ENCODE measurements around the gene STAC3. TPM values are rescaled to one million over a fixed set of nuclear protein-coding genes. Genes with fewer than 3 reads are reported as not detected.

The STAC3 gene
- total RNA-seq, 2 experiments from 2014 or later = 10.7 to 11.4 TPM

DNA sequence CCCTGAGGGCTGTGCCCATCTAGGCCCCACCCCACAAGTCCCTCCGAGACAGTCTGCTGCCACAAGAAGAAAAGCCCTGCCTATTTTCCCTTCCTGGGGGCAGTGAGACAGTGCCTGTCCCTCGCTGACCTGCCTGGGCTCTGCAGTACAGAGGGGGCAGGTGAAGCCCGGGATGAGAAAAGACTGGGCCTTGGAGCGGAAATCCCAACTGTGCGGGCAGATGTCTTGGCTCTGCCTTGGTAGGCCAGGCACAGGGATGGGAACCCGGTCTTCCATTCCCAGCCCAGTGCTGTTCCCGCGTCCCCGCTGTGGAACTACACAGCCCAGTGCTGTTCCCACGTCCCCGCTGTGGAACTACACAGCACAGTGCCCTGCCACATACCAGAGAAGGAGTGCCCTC, 47.2 kb downstream of the STAC3 start:
- no peak overlapping the region for H3K27ac Mint-ChIP-seq
- no peaks in the 10 kb centered on the region for H3K36me3 Mint-ChIP-seq
- H3K9me3 Mint-ChIP-seq = no peaks in the 10 kb centered on the region
- ATAC-seq (ENCODE audit: low read depth) (no peak), DNase-seq (no peak)
- POLR2A ChIA-PET = no interaction called here
- no peaks in the 10 kb centered on the region for H3K27me3 Mint-ChIP-seq
- H3K4me1 Mint-ChIP-seq = no peaks in the 10 kb centered on the region
- no peak overlapping the region for H3K4me3 Mint-ChIP-seq

- Mint-ChIP-seq H3K4me3 (no peak overlapping the region), H3K4me1 (no peaks in the 10 kb centered on the region), H3K36me3 (no peaks in the 10 kb centered on the region), H3K27ac (no peak overlapping the region), H3K27me3 (no peaks in the 10 kb centered on the region), H3K9me3 (no peaks in the 10 kb centered on the region)
- ATAC-seq (ENCODE audit: low read depth) (no peak), DNase-seq (no peak)
- POLR2A ChIA-PET = no interaction called here
Measured at GRCh38 chr12:57203201-57203600, 47.8 kb downstream of the STAC3 start.

GRCh38 chr12:57202321-57202720, 48.7 kb downstream of the STAC3 start:
- DNase-seq = no peak
- Mint-ChIP-seq H3K9me3 (no peaks in the 10 kb centered on the region), H3K4me1 (no peaks in the 10 kb centered on the region), H3K27me3 (no peaks in the 10 kb centered on the region), H3K27ac (no peak overlapping the region), H3K4me3 (no peak overlapping the region), H3K36me3 (no peaks in the 10 kb centered on the region)
- POLR2A ChIA-PET = no interaction called here
- ATAC-seq (ENCODE audit: low read depth) = no peak

GRCh38 chr12:57201631-57202030, 49.4 kb downstream of the STAC3 start:
- Mint-ChIP-seq H3K36me3 (no peaks in the 10 kb centered on the region), H3K9me3 (no peaks in the 10 kb centered on the region), H3K4me1 (no peaks in the 10 kb centered on the region), H3K27me3 (no peaks in the 10 kb centered on the region), H3K4me3 (no peak overlapping the region), H3K27ac (no peak overlapping the region)
- no peak for ATAC-seq (ENCODE audit: low read depth)
- POLR2A ChIA-PET = no interaction called here
- no peak for DNase-seq

GRCh38 chr12:57201219-57201618, 49.8 kb downstream of the STAC3 start:
- ATAC-seq (ENCODE audit: low read depth) (no peak), DNase-seq (no peak)
- Mint-ChIP-seq H3K4me3 (no peak overlapping the region), H3K27ac (no peak overlapping the region), H3K4me1 (no peaks in the 10 kb centered on the region), H3K27me3 (no peaks in the 10 kb centered on the region), H3K36me3 (no peaks in the 10 kb centered on the region), H3K9me3 (no peaks in the 10 kb centered on the region)
- POLR2A ChIA-PET = no interaction called here

DNA sequence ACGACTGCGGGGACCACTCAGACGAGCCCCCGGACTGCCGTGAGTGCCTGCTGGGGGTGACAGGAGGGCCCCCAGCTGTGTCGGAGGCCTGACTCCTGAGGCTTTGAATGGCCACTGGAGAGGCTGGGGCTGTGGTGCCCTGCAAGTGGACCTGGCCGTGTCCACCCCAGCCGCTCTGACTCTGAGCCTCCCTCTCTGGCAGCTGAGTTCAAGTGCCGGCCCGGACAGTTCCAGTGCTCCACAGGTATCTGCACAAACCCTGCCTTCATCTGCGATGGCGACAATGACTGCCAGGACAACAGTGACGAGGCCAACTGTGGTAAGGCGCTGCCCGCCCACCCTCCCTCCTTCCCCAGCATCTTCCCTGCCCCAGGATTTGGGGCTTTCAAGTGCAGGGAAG, 50.5 kb downstream of the STAC3 start:
- ATAC-seq (ENCODE audit: low read depth) (no peak), DNase-seq (no peak)
- no peaks in the 10 kb centered on the region for H3K36me3 Mint-ChIP-seq
- POLR2A ChIA-PET = no interaction called here
- H3K4me3 Mint-ChIP-seq = no peak overlapping the region
- H3K27ac Mint-ChIP-seq = no peak overlapping the region
- no peaks in the 10 kb centered on the region for H3K27me3 Mint-ChIP-seq
- H3K4me1 Mint-ChIP-seq = no peaks in the 10 kb centered on the region
- no peaks in the 10 kb centered on the region for H3K9me3 Mint-ChIP-seq

- Mint-ChIP-seq H3K4me1 (no peaks in the 10 kb centered on the region), H3K36me3 (no peaks in the 10 kb centered on the region), H3K27me3 (no peaks in the 10 kb centered on the region), H3K27ac (no peak overlapping the region), H3K4me3 (no peak overlapping the region), H3K9me3 (no peaks in the 10 kb centered on the region)
- ATAC-seq (ENCODE audit: low read depth) (no peak), DNase-seq (no peak)
- POLR2A ChIA-PET = no interaction called here
Measured at GRCh38 chr12:57199191-57199590, 51.8 kb downstream of the STAC3 start.

DNA sequence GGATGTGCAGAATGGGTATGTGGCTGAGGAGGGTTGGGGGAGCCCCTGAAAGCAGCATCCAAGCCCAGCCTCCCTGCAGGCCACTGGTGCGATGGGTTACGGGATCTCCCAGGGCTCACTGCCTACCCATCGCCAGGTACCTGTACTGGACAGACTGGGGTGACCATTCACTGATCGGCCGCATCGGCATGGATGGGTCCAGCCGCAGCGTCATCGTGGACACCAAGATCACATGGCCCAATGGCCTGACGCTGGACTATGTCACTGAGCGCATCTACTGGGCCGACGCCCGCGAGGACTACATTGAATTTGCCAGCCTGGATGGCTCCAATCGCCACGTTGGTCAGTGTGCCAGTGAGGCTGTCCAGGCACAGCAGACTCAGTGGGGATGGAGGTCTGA, 52.7 kb downstream of the STAC3 start:
- no peaks in the 10 kb centered on the region for H3K36me3 Mint-ChIP-seq
- H3K9me3 Mint-ChIP-seq = no peaks in the 10 kb centered on the region
- ATAC-seq (ENCODE audit: low read depth) = no peak
- no peaks in the 10 kb centered on the region for H3K27me3 Mint-ChIP-seq
- peak overlapping the region; percentile 64 for H3K27ac Mint-ChIP-seq
- H3K4me3 Mint-ChIP-seq = no peak overlapping the region
- POLR2A ChIA-PET = no interaction called here
- no peaks in the 10 kb centered on the region for H3K4me1 Mint-ChIP-seq
- DNase-seq = no peak

DNA sequence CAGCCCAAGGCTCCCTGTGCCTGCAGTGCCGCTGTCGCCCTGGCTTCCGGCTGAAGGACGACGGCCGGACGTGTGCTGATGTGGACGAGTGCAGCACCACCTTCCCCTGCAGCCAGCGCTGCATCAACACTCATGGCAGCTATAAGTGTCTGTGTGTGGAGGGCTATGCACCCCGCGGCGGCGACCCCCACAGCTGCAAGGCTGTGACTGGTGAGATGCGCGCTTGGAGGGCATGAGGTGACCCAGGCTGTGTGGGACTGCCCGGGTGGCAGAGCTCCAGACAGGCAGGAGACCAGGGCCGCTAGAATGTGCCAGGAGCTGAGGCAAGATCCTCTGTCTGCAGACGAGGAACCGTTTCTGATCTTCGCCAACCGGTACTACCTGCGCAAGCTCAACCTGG, 54.0 kb downstream of the STAC3 start:
- Mint-ChIP-seq H3K4me1 (no peaks in the 10 kb centered on the region), H3K27me3 (no peaks in the 10 kb centered on the region), H3K36me3 (no peaks in the 10 kb centered on the region), H3K4me3 (no peak overlapping the region), H3K27ac (no peak overlapping the region), H3K9me3 (no peaks in the 10 kb centered on the region)
- DNase-seq (no peak), ATAC-seq (ENCODE audit: low read depth) (no peak)
- POLR2A ChIA-PET = no interaction called here

GRCh38 chr12:57196439-57196838, 54.5 kb downstream of the STAC3 start:
- Mint-ChIP-seq H3K27me3 (no peaks in the 10 kb centered on the region), H3K27ac (no peak overlapping the region)
- POLR2A ChIA-PET = no interaction called here

DNA sequence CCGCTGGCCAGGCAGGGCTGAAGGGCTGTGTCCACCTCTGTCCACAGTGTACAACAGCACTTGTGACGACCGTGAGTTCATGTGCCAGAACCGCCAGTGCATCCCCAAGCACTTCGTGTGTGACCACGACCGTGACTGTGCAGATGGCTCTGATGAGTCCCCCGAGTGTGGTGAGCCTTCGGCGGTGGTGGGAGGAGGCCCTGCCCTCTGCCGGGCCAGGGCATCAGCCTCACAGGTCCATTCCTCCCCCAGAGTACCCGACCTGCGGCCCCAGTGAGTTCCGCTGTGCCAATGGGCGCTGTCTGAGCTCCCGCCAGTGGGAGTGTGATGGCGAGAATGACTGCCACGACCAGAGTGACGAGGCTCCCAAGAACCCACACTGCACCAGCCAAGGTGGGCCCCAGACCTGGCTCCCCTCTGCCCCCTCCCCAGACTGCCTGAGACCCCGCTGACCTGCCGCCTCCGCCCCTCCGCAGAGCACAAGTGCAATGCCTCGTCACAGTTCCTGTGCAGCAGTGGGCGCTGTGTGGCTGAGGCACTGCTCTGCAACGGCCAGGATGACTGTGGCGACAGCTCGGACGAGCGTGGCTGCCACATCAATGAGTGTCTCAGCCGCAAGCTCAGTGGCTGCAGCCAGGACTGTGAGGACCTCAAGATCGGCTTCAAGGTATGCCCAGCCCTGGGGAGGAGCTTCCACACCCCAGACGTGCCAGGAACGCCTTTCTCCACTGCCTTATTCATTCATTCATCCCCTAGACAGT, 55.2 kb downstream of the STAC3 start:
- no peaks in the 10 kb centered on the region for H3K36me3 Mint-ChIP-seq
- no peak overlapping the region for H3K4me3 Mint-ChIP-seq
- no peak overlapping the region for H3K27ac Mint-ChIP-seq
- DNase-seq (no peak), ATAC-seq (ENCODE audit: low read depth) (no peak)
- no peaks in the 10 kb centered on the region for H3K4me1 Mint-ChIP-seq
- POLR2A ChIA-PET = no interaction called here
- no peaks in the 10 kb centered on the region for H3K9me3 Mint-ChIP-seq
- H3K27me3 Mint-ChIP-seq = no peaks in the 10 kb centered on the region

More at GRCh38 chr12:57196439-57196838, 54.5 kb downstream of the STAC3 start:
- H3K4me3 Mint-ChIP-seq = no peak overlapping the region
- H3K36me3 Mint-ChIP-seq = no peaks in the 10 kb centered on the region
- ATAC-seq (ENCODE audit: low read depth) (no peak), DNase-seq (no peak)
- H3K4me1 Mint-ChIP-seq = no peaks in the 10 kb centered on the region
- no peaks in the 10 kb centered on the region for H3K9me3 Mint-ChIP-seq

- no peaks in the 10 kb centered on the region for H3K4me1 Mint-ChIP-seq
- no peak overlapping the region for H3K4me3 Mint-ChIP-seq
- H3K27ac Mint-ChIP-seq = no peak overlapping the region
- H3K36me3 Mint-ChIP-seq = no peaks in the 10 kb centered on the region
- no peaks in the 10 kb centered on the region for H3K27me3 Mint-ChIP-seq
- POLR2A ChIA-PET = no interaction called here
- no peaks in the 10 kb centered on the region for H3K9me3 Mint-ChIP-seq
- DNase-seq = no peak
- ATAC-seq (ENCODE audit: low read depth) = no peak
Measured at GRCh38 chr12:57195186-57195585, 55.8 kb downstream of the STAC3 start.

GRCh38 chr12:57194253-57194652, 56.7 kb downstream of the STAC3 start:
- Mint-ChIP-seq H3K27me3 (no peaks in the 10 kb centered on the region), H3K36me3 (no peaks in the 10 kb centered on the region), H3K9me3 (no peaks in the 10 kb centered on the region), H3K27ac (no peak overlapping the region), H3K4me3 (no peak overlapping the region), H3K4me1 (no peaks in the 10 kb centered on the region)
- ATAC-seq (ENCODE audit: low read depth) (no peak), DNase-seq (no peak)
- POLR2A ChIA-PET = no interaction called here

- Mint-ChIP-seq H3K4me1 (no peaks in the 10 kb centered on the region), H3K9me3 (no peaks in the 10 kb centered on the region), H3K4me3 (no peak overlapping the region), H3K27ac (no peak overlapping the region), H3K27me3 (no peaks in the 10 kb centered on the region), H3K36me3 (no peaks in the 10 kb centered on the region)
- POLR2A ChIA-PET = no interaction called here
- ATAC-seq (ENCODE audit: low read depth) (no peak), DNase-seq (no peak)
Measured at GRCh38 chr12:57193706-57194245, 57.2 kb downstream of the STAC3 start.

Measured in activated naive CD8-positive, alpha-beta T cell treated with anti-CD3 and anti-CD28 coated beads, Interleukin-2, amount 10 ng/mL, durations not matched to agents 7 days and 5 days (primary cell).